Dedifferentiated amniotic fluid mesenchymal stem cell (primary cell): ENCODE results near the gene CHTF8.
"Not testable (repeated sequence)": the region's sequence is repeated elsewhere in the genome, so short reads cannot be mapped to it uniquely, and the experiment has no call there.

Experiments used
- DNase-seq: peaks from one replicate; pipeline ENCODE4 v3.0.0-alpha.2; 2016; ENCODE audit errors: extremely low spot score

Gene CHTF8

DNA sequence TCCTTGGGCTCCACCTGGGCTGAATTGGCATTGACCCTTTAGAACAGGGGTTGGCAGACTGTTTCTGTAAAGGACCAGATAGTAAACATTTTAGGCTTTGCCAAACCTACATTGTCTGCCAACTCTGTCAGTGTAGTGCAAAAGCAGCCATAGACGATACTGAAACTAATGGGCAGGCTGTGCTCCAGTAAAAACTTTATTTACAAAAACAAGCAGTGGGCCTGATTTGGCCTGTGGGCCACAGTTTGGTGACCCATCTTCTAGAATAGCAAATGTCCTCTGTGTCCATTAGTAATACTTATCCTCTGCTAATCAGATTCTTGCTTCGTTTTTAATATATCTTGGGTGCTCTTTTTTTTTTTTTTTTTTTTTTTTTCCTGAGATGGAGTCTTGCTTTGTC is 6.2 kb upstream of the CHTF8 start:
- DNase-seq: no peak

- DNase-seq: no peak
Observed at GRCh38 chr16:69133373-69133954, 1.1 kb upstream of the CHTF8 start.

DNA sequence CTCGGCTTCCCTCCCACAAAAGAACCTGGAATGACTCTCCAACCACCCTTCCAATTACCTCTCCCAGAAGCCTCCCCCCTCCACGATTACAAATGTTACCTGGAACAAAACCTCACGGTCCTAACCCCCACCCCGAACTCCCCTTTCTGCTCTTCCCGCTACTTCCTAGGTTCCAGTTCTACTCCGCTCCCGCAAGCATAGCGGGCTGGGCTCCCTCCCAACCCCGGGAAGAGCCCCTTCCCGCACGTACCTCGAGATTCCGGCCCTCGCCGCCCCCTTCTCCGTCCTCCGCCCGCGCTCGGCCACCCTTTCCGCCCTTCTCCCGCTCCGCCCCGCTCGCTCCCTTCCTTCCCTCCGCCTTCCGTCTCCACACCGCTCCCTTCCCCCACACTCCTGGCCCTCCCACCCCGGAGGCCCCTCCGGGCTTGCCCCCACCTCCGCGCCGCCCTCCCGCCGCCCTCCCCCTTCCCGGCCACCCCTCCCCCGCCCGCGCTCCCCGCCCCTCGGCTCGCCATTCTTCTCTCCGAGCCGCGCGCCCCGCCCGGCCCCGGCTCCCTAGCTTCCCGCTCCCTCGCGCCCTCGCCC is 457 bp downstream of the CHTF8 start:
- DNase-seq: peak; percentile 24

DNA sequence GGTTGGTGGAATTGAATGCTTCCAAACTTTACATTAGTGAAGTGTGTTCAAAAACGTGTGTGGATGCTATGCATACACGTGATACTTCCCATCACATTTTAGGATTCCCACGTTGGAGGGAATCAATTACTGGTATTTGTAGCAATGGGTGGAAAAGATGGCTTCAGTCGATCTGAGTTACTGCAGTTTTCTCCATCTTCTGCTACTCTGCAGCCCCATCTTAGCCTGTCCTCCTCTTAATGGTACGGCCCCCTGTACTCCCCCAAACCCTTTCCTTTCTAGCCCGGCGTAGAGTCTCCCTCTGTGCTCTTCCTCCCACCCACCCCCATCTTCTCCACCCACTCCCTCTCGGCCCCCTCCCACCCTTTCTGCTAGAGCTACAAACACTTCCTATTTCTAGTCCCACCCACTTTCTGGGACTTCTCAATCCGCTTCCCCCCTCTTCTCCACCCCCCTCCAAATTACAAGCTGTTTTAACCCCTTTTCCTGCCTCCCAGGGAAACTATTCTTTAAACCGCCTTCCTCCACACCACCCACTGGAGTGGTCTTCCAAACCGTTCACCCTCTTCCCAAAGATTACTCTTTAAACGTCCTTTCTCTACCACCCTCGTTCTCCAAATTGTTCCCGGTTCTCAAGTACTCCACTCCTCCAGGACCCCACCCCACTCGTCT is 1.1 kb downstream of the CHTF8 start:
- DNase-seq: no peak

DNA sequence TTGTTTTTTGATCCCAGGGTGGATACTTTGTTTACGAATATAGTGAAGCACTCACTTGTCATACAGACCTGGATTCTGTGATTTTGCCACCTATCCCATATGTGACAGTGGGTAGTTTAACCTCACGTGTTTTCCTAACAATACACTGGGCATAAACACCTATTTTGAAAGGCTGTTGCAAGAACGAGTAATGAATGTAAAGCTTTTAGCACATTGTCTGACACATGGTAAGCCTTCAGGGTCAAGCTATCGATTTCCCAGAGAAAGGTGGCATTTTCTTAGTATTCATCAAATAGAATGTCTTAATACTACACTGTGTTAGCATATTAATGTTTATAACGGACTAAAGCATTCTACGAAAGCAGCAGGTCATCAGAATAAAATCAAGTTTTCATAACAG is 1.9 kb downstream of the CHTF8 start:
- DNase-seq: no peak

- DNase-seq: no peak
Observed at GRCh38 chr16:69127966-69128510, 4.3 kb downstream of the CHTF8 start.

- not testable (repeated sequence) for DNase-seq
Observed at GRCh38 chr16:69126801-69127200, 5.6 kb downstream of the CHTF8 start.

DNA sequence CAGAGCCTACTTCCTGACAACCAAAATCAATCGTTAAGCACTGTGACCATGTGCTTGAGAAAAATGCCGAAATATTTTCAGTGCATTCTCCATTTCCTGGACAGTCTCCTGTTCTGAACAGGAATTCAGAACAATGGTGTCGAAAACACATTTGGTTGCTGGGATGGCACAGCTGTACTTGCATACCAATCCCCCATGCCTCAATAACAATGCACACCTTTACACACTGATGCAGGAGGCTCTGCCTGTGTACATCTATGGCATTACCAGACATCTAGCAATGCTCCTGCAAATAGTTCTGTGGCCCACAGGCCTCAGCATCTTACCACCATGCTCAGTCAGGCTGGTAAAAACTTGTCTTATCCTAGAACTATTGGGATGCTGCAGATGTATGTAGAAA is 6.2 kb downstream of the CHTF8 start:
- DNase-seq: no peak

GRCh38 chr16:69124961-69125360 is 7.4 kb downstream of the CHTF8 start:
- DNase-seq: not testable (repeated sequence)

GRCh38 chr16:69124406-69124805 is 8.0 kb downstream of the CHTF8 start:
- DNase-seq: not testable (repeated sequence)

- peak; percentile 67 for DNase-seq
Observed at GRCh38 chr16:69123910-69124309, 8.5 kb downstream of the CHTF8 start.

DNA sequence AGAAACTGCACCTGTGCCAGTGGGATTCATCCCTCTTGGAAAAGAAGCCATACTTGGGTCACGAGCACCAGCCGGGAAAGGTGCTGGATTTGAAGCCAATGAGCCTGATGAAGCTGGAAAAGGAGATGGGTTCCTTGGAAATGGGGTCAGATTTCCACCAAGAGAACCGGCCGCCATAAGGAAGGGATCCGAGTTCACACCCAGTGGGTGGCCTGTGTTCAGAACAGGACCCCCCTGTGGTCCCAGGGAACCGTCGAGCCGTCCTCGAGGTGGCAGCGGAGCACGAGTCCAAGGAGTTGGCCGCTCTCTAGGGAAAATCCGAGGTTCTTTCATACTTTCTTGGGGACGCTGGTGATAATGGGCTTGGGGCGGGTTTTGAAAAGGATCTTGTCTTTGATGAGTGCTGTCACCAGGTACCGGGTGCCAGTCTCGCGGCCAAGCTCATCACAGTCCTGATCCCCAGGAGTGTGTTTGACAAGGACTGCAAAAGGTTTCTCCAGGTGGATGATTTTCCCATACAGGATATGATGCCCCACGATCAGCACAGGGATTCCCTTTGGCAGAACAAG is 12.2 kb downstream of the CHTF8 start:
- DNase-seq: no peak

DNA sequence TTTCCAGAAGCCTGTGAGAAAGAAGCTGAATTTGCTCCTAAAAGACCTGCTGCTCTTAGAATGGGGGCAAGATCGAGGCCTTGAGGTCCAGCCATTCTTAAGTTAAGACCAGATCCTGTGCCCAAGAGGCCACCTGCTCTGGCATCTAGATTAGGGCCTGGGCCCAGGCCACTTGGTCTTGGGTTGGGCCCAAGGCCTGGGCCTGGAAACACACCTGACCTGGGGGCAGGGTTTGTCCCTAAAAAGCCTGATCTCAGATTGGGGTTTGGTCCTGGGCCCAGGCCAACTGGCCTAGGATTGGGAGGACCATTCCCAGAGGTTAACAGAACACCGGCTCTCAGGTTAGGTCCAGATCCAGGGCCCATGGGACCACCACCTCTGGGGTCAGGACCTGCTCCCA is 12.9 kb downstream of the CHTF8 start:
- no peak for DNase-seq

DNA sequence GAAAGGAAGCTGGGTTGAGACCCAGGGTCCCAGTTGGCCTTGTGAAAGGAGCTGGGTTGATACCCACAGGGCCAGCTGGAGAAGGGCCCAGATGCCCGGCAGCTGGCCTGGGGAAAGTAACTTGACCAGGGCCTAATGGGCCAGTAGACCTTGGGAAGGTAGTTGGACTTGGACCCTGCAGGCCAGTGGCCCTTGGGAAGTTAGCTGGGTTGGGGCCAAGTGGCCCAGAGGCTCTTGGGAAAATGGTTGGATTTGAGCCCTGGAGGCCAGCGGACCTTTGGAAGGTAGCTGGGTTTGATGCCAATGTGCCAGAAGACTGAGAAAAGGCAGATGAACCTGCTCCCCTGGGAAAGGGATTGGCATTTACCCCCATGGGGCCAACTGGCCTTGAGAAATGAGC is 13.4 kb downstream of the CHTF8 start:
- DNase-seq: no peak

DNA sequence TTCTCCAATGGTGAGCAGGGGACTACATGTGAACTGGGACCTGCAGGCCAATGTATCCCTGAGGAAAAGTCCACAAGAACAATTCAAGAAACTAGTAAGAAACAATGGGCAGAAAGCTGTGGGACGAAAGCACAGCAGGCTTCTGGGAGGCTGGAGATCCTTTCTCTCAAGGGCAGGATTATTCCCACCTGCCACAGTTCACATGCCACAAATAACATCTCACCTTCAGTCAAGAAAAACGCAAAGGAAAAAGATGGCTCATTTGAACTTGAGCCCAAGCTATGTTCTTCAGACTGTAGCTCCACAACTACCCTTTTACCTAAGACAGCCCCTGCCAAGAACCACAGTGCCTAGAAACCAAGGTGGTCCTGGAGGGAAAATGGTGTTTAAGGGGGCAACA is 13.9 kb downstream of the CHTF8 start:
- no peak for DNase-seq

DNA sequence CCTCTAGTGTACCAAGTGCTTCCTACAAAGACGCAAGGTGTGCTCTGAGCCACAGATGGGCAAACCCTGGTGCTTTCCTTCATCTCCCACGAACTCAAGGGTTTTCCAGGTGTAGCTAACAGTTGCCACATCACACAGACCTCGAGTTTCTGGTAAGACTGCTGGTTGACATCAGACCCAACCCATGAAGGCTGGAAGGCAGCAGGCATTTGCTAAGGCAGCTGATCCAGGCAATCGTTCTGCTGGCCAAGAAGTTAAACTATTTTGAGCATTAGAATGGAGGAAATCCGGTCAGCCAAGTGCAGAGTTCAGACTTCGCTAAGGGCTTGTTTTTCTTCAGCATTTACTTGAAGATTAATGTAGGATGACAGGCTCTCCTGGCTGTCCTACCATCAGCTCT is 15.5 kb downstream of the CHTF8 start:
- DNase-seq: no peak

DNA sequence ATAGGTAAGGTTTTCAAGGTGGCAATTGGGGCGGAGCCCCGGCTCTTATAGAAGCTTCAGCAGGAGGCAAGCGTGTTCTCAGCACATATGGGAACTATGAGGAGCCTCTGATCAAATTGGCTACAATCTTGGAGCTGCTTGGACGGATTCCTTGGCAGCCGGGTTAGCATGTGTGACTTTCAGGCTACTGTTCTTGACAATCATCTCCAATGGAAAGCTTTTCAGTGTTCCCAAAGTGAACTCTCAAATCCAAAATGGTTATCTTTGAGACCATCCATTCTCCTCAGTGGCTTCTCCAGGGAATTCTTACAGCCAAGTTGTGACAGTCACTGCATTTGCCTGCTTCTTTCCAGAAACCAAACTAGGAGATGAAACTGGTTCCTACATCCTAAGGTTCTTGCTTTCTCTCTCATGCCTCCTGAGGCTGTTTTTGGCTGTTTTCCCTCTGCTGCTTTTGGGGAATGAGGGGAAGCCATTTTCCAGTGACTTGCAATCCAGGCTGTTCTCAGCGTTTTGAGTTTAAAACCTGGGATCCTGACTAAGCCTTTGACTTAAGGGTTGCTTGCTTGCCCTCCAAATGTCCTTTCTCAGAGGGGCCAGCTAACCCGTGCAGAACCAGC is 16.0 kb downstream of the CHTF8 start:
- DNase-seq: no peak

DNA sequence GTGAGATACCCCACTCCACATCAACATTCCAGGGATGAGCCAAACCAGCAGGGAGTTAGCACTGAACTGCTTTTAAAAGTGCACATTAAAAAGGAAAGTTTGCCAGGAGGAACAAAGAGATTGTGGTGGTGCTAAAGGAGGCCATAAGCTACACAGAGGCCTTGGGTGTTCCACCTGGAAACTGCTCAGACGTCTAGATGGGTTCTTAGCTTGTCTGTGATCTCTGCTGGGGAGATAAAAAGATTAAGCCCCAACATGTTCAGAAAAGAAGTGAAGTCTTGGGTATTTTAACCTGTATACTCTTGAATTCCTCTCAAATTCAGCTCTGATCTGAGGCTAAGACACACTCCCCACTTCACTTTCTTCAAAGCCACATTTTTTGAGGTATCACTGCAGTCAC is 16.6 kb downstream of the CHTF8 start:
- DNase-seq: no peak

- DNase-seq: no peak
Observed at GRCh38 chr16:69115361-69115760, 17.0 kb downstream of the CHTF8 start.

DNA sequence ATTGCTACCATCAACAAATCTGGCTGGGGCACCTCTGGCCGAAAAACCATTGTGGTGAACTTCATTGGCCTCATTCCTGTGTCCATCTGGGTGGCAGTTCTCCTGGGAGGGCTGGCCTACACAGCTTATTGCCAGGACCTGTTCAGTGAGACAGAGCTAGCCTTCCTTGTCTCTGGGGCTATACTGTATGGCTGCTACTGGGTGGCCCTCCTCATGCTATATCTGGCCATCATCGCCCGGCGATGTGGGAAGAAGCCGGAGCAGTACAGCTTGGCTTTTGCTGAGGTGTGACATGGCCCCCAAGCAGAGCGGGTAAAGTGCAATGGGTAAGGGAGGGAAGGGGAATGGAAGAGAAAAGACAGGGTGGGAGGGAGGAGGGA is 17.4 kb downstream of the CHTF8 start:
- no peak for DNase-seq

- DNase-seq: no peak
Observed at GRCh38 chr16:69114346-69114975, 17.9 kb downstream of the CHTF8 start.

- DNase-seq: no peak
Observed at GRCh38 chr16:69113216-69113615, 19.2 kb downstream of the CHTF8 start.
